H9 (cell line): ENCODE results near the gene CEACAM5. TPM values are rescaled to one million over a fixed set of nuclear protein-coding genes. Genes with fewer than 3 reads are reported as not detected.

Experiments used
- DNase-seq: peaks from one replicate; pipeline ENCODE4 v3.0.0-alpha.2; 2017
- H2AFZ ChIP-seq: one replicate; pipeline ENCODE4 v1.6.1; 2013; ENCODE audit warnings: mild to moderate bottlenecking, low read length, control low read depth, moderate library complexity
- H2AK5ac ChIP-seq: 2 replicates; pipeline ENCODE4 v1.6.1; 2013; ENCODE audit warnings: low read length, control low read depth, mixed read lengths; ENCODE audit not compliant: insufficient read length
- H2BK120ac ChIP-seq: one replicate; pipeline ENCODE4 v1.6.1; 2013; ENCODE audit warnings: low read depth, mild to moderate bottlenecking, low read length, control low read depth, inconsistent platforms; ENCODE audit not compliant: poor library complexity, severe bottlenecking
- H2BK12ac ChIP-seq: 2 replicates; pipeline ENCODE4 v1.6.1; 2013; ENCODE audit warnings: low read length, control low read depth, mixed read lengths, low read depth; ENCODE audit not compliant: insufficient read length
- H2BK15ac ChIP-seq: 2 replicates; pipeline ENCODE4 v1.6.1; 2013; ENCODE audit warnings: low read depth, low read length, control low read depth
- H2BK20ac ChIP-seq: one replicate; pipeline ENCODE4 v1.6.1; 2013; ENCODE audit warnings: low read depth, mild to moderate bottlenecking, low read length, control low read depth, inconsistent platforms; ENCODE audit not compliant: poor library complexity, severe bottlenecking
- H2BK5ac ChIP-seq: 2 replicates; pipeline ENCODE4 v1.6.1; 2013; ENCODE audit warnings: low read length, control low read depth, mixed read lengths; ENCODE audit not compliant: insufficient read length
- H3K14ac ChIP-seq: 2 replicates; pipeline ENCODE4 v1.6.1; 2013; ENCODE audit warnings: low read length, control low read depth; ENCODE audit not compliant: insufficient read depth
- H3K18ac ChIP-seq: 2 replicates; pipeline ENCODE4 v1.6.1; 2013; ENCODE audit warnings: low read depth, mild to moderate bottlenecking, mixed read lengths, low read length, control low read depth; ENCODE audit not compliant: insufficient read length
- H3K23ac ChIP-seq: 2 replicates; pipeline ENCODE4 v1.6.1; 2013; ENCODE audit warnings: low read length, control low read depth, mixed read lengths, low read depth; ENCODE audit not compliant: insufficient read length
- H3K23me2 ChIP-seq: 2 replicates; pipeline ENCODE4 v1.6.1; 2013; ENCODE audit warnings: low read depth, mild to moderate bottlenecking, mixed read lengths, low read length, control low read depth; ENCODE audit not compliant: insufficient read length, poor library complexity, severe bottlenecking
- H3K27ac ChIP-seq: 2 replicates; pipeline ENCODE4 v1.5.1; 2013; ENCODE audit warnings: low read length, control low read depth, mixed read lengths, low read depth; ENCODE audit not compliant: insufficient read length
- H3K27me3 ChIP-seq: 2 replicates; pipeline ENCODE4 v1.6.1; 2013; ENCODE audit warnings: low read length, control low read depth, inconsistent platforms; ENCODE audit not compliant: insufficient read depth
- H3K4ac ChIP-seq: 2 replicates; pipeline ENCODE4 v1.6.1; 2013; ENCODE audit warnings: low read depth, mild to moderate bottlenecking, control low read depth, inconsistent platforms, low read length, moderate library complexity
- H3K4me1 ChIP-seq: 2 replicates; pipeline ENCODE4 v1.6.1; 2013; ENCODE audit warnings: low read length, control low read depth, inconsistent platforms; ENCODE audit not compliant: insufficient read depth
- H3K4me2 ChIP-seq: 2 replicates; pipeline ENCODE4 v1.6.1; 2013; ENCODE audit warnings: low read length, control low read depth, mixed read lengths; ENCODE audit not compliant: insufficient read length, insufficient read depth
- H3K56ac ChIP-seq: 2 replicates; pipeline ENCODE4 v1.6.1; 2013; ENCODE audit warnings: low read depth, mild to moderate bottlenecking, mixed read lengths, low read length, control low read depth; ENCODE audit not compliant: insufficient read length
- H3K79me1 ChIP-seq: 2 replicates; pipeline ENCODE4 v1.6.1; 2013; ENCODE audit warnings: low read depth, mild to moderate bottlenecking, moderate library complexity, low read length, control low read depth, inconsistent platforms; ENCODE audit not compliant: insufficient read depth, poor library complexity, severe bottlenecking
- H3K79me2 ChIP-seq: 2 replicates; pipeline ENCODE4 v1.6.1; 2013; ENCODE audit warnings: low read length, control low read depth, inconsistent platforms; ENCODE audit not compliant: insufficient read depth
- H3K9ac ChIP-seq: 2 replicates; pipeline ENCODE4 v1.6.1; 2013; ENCODE audit warnings: low read length, control low read depth, mixed read lengths; ENCODE audit not compliant: insufficient read length; ENCODE audit errors: extremely low read depth
- H3K9me3 ChIP-seq: one replicate; pipeline ENCODE4 v1.6.1; 2013; ENCODE audit warnings: low read depth, low read length, inconsistent platforms; ENCODE audit not compliant: control insufficient read depth
- H3T11ph ChIP-seq: one replicate; pipeline ENCODE4 v1.6.1; 2013; ENCODE audit warnings: mild to moderate bottlenecking, low read length, control low read depth, inconsistent platforms
- H4K20me1 ChIP-seq: one replicate; pipeline ENCODE4 v1.6.1; 2013; ENCODE audit not compliant: control insufficient read depth, insufficient read length, insufficient read depth
- H4K5ac ChIP-seq: 2 replicates; pipeline ENCODE4 v1.6.1; 2013; ENCODE audit warnings: low read depth, mild to moderate bottlenecking, mixed read lengths, low read length, control low read depth; ENCODE audit not compliant: insufficient read length
- H4K8ac ChIP-seq: replicated peaks from 2 replicates; pipeline ENCODE4 v1.6.1; 2013; ENCODE audit warnings: low read length, control low read depth, mixed read lengths, low read depth; ENCODE audit not compliant: insufficient read length
- H4K91ac ChIP-seq: 2 replicates; pipeline ENCODE4 v1.6.1; 2013; ENCODE audit warnings: low read depth, mild to moderate bottlenecking, moderate library complexity, mixed read lengths, low read length, control low read depth; ENCODE audit not compliant: insufficient read length
- H3K27ac Mint-ChIP-seq, 3 experiments: 2 replicates in 2 of 3; 3 replicates in 1 of 3; pipeline ENCODE4 v1.8.0; 2020 to 2021; ENCODE audit warnings: mixed read lengths in 3 of 3, mild to moderate bottlenecking in 1 of 3, moderate library complexity in 1 of 3
- H3K27me3 Mint-ChIP-seq: 2 replicates; pipeline ENCODE4 v1.8.0; 2021; ENCODE audit warnings: low read depth, mild to moderate bottlenecking, moderate library complexity, mixed read lengths
- H3K36me3 Mint-ChIP-seq, 3 experiments: 2 replicates in 2 of 3; 3 replicates in 1 of 3; pipeline ENCODE4 v1.8.0; 2020 to 2021; ENCODE audit warnings: low read depth in 3 of 3, mixed read lengths in 3 of 3; ENCODE audit not compliant: insufficient read depth in 1 of 3
- H3K4me1 Mint-ChIP-seq, 2 experiments: 2 replicates each; pipeline ENCODE4 v1.8.0; 2020; ENCODE audit warnings: mixed read lengths in 2 of 2
- H3K4me3 Mint-ChIP-seq, 2 experiments: 2 replicates in 1 of 2; 3 replicates in 1 of 2; pipeline ENCODE4 v1.8.0; 2020 to 2021; ENCODE audit warnings: mild to moderate bottlenecking in 2 of 2, mixed read lengths in 2 of 2, moderate library complexity in 1 of 2
- H3K9me3 Mint-ChIP-seq, 2 experiments: 2 replicates in 1 of 2; 3 replicates in 1 of 2; pipeline ENCODE4 v1.8.0; 2020; ENCODE audit warnings: mild to moderate bottlenecking in 2 of 2, mixed read lengths in 2 of 2, moderate library complexity in 1 of 2
- WGBS: extraction: QIAGEN DNeasy Blood & Tissue Kit; methylation state at CpG from one replicate; pipeline ENCODE4 v1.1.7; 2013; ENCODE audit warnings: missing lambda C conversion rate, low lambda C conversion rate, mixed read lengths; ENCODE audit not compliant: insufficient read length; ENCODE audit errors: extremely low coverage; 5-methylcytosine and 5-hydroxymethylcytosine counted together
- total RNA-seq: library from RNA; stranded (reverse); gene quantifications from 2 replicates; pipeline ENCODE4 v1.2.1, GENCODE V29; 2021
- TF ChIP-seq, protein P1 (sequence below): fragments of 200-600 bp; sonication (generic); conservative IDR thresholded peaks from 3 replicates; pipeline ENCODE4 v1.8.0; 2021; ENCODE audit warnings: antibody characterized with exemption, mild to moderate bottlenecking

Gene CEACAM5
- total RNA-seq, 1 experiment from 2014 or later = not detected

DNA sequence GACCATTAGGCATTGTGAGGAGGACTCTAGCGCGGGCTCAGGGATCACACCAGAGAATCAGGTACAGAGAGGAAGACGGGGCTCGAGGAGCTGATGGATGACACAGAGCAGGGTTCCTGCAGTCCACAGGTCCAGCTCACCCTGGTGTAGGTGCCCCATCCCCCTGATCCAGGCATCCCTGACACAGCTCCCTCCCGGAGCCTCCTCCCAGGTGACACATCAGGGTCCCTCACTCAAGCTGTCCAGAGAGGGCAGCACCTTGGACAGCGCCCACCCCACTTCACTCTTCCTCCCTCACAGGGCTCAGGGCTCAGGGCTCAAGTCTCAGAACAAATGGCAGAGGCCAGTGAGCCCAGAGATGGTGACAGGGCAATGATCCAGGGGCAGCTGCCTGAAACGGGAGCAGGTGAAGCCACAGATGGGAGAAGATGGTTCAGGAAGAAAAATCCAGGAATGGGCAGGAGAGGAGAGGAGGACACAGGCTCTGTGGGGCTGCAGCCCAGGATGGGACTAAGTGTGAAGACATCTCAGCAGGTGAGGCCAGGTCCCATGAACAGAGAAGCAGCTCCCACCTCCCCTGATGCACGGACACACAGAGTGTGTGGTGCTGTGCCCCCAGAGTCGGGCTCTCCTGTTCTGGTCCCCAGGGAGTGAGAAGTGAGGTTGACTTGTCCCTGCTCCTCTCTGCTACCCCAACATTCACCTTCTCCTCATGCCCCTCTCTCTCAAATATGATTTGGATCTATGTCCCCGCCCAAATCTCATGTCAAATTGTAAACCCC lies 2.8 kb upstream of the CEACAM5 start:
- no peak overlapping the region for H2AK5ac ChIP-seq
- no peak overlapping the region for H2BK5ac ChIP-seq
- Mint-ChIP-seq H3K27me3 (peaks cover 2% of the 10 kb centered on the region), H3K9me3 (peaks cover 81 to 96% of the 10 kb centered on the region in 2 experiments), H3K36me3 (peaks cover 3 to 32% (median 8%) of the 10 kb centered on the region in 3 experiments; a peak in 5 of 7 replicates), H3K27ac (no peak overlapping the region), H3K4me3 (no peak overlapping the region), H3K4me1 (no peaks in the 10 kb centered on the region)
- no peak overlapping the region for H4K5ac ChIP-seq
- H3K9me3 ChIP-seq = peaks cover 10% of the 10 kb centered on the region
- H3K27ac ChIP-seq = no peak overlapping the region
- no peak overlapping the region for H2BK15ac ChIP-seq
- H2BK12ac ChIP-seq = no peak overlapping the region
- no peak overlapping the region for H2BK20ac ChIP-seq
- no peak overlapping the region for H3K56ac ChIP-seq
- H3K27me3 ChIP-seq = no peaks in the 10 kb centered on the region
- H3K4me1 ChIP-seq = no peaks in the 10 kb centered on the region
- H2AFZ ChIP-seq = no peak overlapping the region
- no peak overlapping the region for H3K9ac ChIP-seq
- H2BK120ac ChIP-seq = no peak overlapping the region
- no peaks in the 10 kb centered on the region for H3K79me1 ChIP-seq
- no peak overlapping the region for H3K4me2 ChIP-seq
- H3K18ac ChIP-seq = no peak overlapping the region
- no peak overlapping the region for H4K8ac ChIP-seq
- no peak overlapping the region for H4K91ac ChIP-seq
- no peak overlapping the region for H3K14ac ChIP-seq
- TF ChIP-seq, protein P1, sequence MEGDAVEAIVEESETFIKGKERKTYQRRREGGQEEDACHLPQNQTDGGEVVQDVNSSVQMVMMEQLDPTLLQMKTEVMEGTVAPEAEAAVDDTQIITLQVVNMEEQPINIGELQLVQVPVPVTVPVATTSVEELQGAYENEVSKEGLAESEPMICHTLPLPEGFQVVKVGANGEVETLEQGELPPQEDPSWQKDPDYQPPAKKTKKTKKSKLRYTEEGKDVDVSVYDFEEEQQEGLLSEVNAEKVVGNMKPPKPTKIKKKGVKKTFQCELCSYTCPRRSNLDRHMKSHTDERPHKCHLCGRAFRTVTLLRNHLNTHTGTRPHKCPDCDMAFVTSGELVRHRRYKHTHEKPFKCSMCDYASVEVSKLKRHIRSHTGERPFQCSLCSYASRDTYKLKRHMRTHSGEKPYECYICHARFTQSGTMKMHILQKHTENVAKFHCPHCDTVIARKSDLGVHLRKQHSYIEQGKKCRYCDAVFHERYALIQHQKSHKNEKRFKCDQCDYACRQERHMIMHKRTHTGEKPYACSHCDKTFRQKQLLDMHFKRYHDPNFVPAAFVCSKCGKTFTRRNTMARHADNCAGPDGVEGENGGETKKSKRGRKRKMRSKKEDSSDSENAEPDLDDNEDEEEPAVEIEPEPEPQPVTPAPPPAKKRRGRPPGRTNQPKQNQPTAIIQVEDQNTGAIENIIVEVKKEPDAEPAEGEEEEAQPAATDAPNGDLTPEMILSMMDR = no peak
- DNase-seq = peak; percentile 67
- H3T11ph ChIP-seq = no peak overlapping the region
- no peaks in the 10 kb centered on the region for H3K23me2 ChIP-seq
- H3K4ac ChIP-seq = no peak overlapping the region
- H4K20me1 ChIP-seq = peaks cover 4% of the 10 kb centered on the region
- H3K79me2 ChIP-seq = no peaks in the 10 kb centered on the region
- H3K23ac ChIP-seq = no peak overlapping the region
- no CpG with 5 or more reads among the region's 10 CpGs for WGBS
